ENCODE results near the gene C12orf54.
"Not testable (repeated sequence)": the region's sequence is repeated elsewhere in the genome, so short reads cannot be mapped to it uniquely, and the experiment has no call there.

The C12orf54 gene

DNA sequence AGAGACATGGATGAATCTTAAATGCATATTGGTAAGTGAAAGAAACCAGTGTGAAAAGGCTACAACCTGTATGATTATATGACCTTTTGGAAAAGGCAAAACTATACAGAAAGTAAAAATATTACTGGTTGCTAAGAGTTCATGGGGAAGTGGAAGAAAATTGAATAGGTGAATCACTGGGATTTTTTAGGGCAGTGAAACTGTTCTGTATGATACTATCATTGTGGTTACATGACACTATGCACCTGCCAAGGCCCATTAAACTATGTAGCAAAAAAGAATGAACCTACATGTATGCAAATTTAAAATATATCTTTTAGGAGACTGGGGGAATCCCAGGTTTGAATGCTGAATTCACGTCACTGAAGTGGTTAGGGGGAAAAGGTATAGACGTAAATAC is 30.6 kb downstream of the C12orf54 start:
- no peak for DNase-seq

DNA sequence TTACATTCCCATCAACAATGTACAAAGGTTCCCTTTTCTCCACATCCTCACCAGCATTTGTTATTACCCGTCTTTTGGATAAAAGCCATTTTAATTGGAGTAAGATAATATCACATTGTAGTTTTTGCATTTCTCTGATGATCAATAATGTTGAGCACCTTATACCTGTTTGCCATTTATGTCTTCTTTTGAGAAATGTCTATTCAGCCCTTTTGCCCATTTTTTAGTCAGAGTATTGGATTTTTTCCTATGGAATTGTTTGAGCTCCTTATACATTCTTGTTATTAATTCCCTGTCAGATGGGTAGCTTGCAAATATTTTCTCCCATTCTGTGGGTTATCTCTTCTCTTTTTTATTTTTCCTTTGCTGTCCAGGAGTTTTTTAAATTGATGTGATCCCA is 32.4 kb downstream of the C12orf54 start:
- no peak for DNase-seq

DNA sequence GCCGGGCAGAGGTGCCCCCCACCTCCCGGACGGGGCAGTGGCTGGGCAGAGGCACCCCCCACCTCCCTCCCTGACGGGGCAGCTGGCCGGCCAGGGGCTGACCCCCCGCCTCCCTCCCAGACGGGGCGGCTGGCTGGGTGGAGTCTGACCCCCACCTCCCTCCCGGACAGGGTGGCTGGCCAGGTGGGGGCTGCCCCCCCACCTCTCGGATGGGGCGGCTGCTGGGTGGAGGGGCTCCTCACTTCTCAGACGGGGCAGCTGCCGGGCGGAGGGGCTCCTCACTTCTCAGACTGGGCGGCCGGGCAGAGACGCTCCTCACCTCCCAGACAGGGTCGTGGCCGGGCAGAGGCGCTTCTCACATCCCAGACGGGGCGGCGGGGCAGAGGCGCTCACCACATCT is 38.1 kb downstream of the C12orf54 start:
- not testable (repeated sequence) for DNase-seq

DNA sequence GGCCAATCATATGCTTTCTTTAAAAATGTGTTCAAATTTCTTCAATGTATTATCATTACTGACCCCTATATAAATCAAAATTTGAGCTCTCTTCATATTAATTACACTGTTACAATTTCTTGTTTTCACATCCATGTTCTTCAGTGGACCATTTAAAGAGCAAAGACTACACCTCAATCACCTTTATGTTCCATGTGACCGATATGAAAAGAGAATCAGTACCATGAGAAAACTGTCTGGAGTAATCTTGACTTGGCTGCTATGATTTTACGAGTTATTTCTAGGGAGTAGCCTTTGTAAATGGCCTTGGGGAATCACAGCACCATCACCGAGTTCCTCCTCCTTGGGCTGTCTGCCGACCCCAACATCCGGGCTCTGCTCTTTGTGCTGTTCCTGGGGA is 43.0 kb downstream of the C12orf54 start, which contains the start of gene OR8S1:
OR8S1 (plus strand) TSS at position 301 of the 400 bp plus-strand sequence; CDS start at position 301, 0 bp downstream.
- DNase-seq: no peak

DNA sequence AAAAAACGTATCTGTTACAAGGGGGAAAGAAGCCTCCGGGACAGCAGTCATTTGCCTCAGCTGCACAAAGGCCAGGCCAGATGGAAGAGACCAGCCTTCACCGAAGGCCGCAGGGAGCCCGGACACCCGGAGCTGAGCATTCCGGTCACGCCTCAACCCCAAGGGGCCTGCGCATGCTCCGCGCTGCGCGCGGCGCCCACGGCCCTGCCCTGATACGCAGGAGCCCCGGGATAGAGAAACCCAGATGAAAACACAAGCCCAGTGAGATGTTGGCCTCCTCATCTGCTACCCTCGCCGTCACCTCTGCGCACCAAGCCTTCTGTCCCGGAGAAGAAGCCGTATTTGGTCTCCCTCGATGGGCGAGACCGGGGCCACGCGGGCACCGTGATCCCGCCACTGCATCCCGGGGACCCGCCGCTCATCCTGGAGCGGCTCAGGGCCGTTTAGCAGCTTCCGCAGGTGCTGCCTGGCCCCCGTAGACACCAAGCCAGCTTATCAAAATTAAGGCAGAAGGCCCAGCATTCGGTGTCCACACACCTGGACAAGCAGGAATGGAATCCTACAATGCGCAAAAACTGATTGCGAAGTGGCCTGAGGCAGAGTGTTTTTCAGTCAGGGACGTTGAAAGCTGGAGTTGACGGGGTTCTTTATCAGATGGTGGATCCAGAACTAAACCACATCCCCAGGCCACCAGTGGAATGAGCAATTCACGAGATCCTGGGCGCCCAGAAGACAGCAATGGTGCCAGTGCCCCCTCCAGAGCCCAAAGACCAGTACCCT is 45.8 kb downstream of the C12orf54 start:
- DNase-seq: no peak

DNA sequence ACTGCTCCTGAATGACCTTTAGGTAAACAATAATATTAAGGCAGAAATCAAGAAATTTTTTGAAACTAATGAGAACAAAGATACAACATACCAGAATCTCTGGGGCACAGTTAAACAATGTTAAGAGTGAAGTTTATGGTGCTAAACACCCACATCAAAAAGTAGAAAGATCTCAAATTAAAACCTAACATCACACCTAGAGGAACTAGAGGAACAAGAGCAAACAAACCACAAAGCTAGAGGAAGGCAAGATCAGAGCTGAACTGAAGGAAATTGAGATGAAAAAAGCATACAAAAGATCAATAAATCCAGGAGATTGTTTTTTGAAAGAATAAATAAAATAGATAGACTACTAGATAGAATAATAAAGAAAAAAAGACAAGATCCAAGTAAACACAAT is 50.3 kb downstream of the C12orf54 start:
- DNase-seq: no peak

DNA sequence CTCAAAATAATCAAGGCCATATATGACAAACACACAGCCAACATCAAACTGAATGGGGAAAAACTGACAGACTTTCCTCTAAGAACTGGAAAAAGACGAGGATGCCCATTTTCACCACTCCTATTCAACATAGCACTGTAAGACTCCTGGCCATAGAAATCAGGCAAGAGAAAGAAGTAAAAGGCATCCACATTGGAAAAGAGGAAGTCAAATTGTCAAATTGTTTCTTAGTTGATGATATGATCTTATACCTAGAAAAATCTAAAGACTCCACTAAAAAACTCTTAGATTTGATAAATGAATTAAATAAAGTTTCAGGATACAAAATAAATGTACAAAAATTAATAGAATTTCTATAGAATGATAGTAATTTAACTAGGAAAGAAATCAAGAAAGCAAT is 54.3 kb downstream of the C12orf54 start:
- no peak for DNase-seq

DNA sequence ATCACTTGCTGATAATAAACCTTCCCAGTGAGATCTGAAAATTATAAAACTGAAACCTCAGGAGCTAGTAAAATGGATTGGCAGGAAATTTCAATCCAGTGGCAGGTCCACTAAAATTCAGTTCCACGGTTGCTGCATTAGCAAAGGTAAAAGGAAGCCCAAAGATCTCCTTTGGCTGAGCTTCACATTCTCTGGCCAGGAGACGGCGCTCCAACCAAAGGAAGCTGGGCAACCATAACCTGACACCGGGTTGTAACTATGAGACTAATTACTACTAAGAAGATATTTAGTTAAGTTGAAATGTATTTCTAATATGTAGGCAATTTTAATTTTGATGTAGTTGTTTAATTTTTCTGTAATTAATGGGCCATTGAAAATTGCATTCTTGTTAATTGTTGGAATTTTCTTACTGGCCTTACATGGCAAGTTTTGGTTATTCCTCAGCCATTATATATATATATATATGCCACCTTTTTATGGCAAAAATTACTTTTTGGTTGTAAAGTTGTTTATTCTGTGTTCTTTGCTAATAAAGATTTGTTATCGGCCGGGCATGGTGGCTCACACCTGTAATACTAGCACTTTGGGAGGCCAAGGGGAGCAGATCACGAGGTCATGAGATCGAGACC is 60.1 kb downstream of the C12orf54 start:
- DNase-seq: peak; percentile 27

DNA sequence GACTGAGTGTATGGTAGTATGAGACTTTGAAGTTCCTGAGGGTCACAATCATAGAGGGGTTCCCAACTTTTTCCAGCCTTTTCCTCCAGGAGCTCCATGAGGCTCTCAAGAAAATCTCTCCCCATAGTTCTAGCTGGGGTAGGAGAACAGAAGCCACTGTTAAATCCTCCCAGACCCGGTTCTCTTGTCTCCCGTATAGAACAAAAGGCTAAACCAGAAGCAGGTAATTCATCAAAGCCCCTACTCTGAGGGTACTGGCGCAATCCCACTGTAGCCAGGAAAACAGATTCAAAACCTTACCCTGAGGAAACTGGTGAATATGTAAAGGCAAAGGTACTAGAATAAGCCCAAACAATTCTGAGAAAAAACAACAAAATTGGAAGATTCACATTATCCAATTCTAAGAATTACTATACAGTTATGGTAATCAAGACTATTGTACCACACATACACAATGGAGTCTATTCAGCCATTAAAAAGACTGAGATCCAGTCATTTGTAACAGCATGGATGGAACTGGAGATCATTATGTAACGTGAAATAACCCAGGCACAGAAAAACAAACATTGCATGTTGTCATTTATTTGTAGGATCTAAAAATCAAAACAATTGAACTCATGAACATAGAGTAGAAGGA is 63.7 kb downstream of the C12orf54 start:
- DNase-seq: no peak

All from HCEC 1CT (cell line).